ENCODE measurements around the gene LRRC10B.

Gene LRRC10B

GRCh38 chr11:61533039-61533375, 24.5 kb downstream of the LRRC10B start:
- no peak for DNase-seq

- no peak for DNase-seq
These were observed 24.9 kb downstream of the LRRC10B start for GRCh38 chr11:61533401-61533800.

DNA sequence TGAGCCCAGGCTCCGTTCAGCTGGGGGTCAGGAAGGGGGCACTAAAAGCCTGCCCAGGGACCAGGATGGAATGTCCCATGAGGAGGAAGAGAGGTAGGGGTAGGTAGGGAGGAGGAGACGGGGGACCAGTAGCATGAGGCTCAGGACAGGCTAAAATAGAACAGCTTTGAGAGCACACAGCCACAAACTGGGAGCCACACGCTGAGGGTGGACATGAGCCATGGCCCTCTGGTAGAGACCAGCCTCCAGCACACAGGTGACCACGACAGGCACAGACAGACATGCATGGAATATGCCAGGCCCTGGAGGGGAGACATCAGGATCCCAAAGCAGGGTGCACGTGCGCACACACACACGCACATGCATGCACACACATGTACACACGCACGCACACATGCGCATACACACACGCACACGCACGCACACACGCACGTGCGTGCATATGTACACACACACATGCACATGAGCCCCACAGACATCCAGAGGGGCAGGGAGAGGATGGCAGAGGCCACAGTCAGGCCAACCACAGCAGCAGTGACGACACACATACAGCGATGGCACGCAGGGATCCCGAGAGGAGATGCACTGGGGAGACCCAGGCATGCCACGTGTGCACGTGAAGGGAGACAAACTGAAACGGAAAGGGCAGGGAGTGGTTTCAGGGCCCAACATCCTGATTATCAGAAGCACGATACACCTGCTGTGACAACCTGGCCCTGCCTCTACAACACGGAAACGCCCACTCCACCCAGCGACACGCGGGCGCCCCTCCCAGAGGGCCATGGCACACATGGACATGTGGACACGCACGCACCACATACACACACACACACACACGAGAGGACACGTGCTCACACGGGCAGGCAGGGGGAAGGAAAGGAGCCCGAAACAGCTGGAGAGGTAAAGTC, 25.7 kb downstream of the LRRC10B start:
- no peak for DNase-seq

- no peak for DNase-seq
These were observed 26.6 kb downstream of the LRRC10B start for GRCh38 chr11:61534933-61535839.

GRCh38 chr11:61535998-61536675, 27.6 kb downstream of the LRRC10B start:
- no peak for DNase-seq

DNA sequence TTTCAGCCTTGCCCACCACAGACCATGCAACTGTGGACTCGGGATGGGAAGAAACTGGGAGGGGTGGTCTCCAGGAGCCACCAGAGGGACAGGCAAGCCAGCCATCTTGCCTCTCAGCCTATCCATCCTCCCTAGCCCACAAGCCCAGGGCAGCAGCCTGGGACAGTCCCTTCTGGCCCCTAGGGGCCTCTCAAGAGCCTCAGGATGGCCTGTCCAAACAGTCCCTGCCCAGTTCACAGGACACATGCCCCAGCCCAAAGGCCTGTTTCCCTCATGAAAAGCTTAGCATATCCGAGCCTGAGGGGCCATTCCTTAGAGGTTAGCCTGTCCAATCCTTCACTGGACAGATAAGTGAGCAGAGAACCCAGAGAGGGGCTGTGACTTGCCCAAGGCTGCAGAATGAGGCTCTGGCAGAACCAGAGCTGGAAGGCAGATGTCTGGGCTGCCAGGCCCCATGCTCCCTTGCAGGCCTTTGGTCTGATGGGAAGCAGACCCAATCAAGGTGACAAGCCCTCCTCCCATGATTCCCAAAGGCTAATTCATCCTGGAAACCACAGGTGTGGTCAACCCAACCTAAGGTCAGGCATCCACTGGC, 28.2 kb downstream of the LRRC10B start:
- no peak for DNase-seq

DNA sequence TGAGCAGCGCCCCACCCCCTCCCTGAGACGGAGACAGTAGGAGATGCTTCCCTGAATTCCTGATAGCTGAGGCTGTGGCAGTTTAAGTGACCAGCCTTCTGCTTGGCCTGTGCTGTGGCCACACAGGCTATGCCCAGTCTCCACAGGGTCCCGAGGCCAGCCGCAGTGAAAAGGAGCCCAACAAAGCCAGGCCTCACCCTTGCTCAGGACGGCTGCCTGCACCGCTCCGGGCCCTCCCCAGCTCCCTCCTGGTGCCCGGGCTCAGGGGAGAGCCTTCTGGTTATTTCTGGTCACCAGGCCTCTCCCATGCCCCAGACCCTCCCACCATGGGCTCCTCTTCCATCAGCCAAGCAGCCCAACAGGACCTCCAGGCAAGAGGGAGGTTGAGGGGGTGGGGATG, 28.8 kb downstream of the LRRC10B start:
- no peak for DNase-seq

- no peak for DNase-seq
These were observed 30.1 kb downstream of the LRRC10B start for GRCh38 chr11:61538636-61538961.

DNA sequence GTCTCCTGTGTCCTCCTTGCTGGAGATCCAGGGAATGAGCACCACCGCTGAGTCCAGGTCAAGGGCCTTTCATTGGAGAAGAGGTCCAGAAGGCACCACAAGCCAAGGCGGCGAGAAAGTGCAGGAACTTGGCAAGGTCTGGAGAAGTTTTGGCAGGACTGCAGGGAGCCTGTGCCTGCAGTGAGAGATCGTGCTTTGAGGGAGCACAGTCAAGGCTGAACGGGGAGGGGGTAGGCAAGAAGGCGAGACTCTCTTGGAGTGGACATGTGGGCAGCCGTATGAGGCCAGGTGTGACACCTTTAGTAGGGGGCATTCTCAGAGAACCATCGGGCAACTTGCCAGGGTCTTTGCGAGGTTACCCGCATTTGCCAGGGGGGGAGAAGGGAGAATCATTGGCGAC, 30.5 kb downstream of the LRRC10B start:
- DNase-seq = no peak

DNA sequence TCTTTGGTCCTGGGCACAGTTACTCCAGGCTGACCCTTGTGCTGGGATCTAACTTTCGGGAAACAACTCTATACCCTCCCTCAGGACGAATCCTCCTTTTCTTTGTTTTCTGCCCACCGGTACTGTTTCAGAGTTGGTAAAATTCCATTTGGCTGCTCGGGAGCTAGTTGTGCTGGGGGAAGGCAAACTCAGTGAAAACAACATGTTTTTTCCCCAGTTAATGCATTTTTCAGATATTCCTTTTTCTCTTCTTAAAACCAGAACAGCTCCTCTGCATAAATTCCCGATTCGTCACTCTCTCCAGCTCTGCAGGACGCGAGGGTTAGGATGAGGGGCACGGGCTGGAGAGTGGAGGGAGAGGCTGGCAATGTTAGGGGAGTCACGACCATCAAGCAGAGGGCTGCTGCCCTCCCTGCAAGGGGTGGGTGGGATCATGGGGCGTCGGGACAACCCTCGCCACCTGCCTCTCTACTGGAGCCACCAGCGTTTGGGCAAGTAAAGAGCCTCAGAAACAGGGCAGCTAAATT, 31.3 kb downstream of the LRRC10B start:
- no peak for DNase-seq

- DNase-seq = no peak
These were observed 32.0 kb downstream of the LRRC10B start for GRCh38 chr11:61540528-61540927.

DNA sequence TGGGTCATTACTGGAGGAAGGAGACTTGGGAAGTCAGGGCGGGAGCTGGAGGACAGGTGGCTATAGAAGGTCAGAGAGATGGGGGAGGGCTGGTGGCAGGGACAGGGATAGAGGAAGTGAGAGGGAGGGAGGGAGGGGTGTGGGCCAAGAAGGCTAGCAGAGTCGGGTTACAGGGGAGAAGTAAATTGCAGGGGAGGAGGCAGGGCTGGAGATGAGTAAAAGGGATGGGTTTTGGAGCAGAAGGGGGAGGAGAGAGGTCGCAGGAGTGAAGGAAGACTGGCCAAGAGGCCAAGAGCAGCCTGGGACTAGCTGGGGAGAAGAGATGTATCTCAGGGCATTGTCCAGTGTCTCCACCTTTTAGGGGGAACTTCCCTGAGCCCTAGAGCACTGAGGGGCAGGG, 33.0 kb downstream of the LRRC10B start:
- DNase-seq = no peak

- no peak for DNase-seq
These were observed 33.5 kb downstream of the LRRC10B start for GRCh38 chr11:61542024-61542461.

DNA sequence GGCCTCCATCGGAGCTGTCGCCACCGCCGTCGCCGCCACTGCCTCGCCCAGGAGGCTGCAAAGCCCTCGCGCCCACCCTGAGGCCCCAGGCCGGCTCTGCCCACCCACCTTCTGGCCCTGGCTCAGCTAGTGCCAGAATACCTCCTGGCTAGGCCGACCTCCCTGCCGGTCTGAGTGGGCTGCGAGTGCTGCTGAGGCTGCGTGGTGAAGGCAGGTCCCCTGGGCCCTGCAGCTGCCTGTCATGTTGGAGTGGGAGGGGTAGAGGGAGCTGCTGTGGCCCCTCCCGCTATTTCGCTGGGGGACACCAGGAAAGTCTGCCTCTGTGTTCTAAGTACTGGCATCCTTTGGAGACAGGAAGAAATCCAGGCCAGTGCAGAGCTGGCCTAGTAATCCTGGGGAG, 34.2 kb downstream of the LRRC10B start:
- DNase-seq = no peak

GRCh38 chr11:61543606-61544306, 35.2 kb downstream of the LRRC10B start:
- no peak for DNase-seq

DNA sequence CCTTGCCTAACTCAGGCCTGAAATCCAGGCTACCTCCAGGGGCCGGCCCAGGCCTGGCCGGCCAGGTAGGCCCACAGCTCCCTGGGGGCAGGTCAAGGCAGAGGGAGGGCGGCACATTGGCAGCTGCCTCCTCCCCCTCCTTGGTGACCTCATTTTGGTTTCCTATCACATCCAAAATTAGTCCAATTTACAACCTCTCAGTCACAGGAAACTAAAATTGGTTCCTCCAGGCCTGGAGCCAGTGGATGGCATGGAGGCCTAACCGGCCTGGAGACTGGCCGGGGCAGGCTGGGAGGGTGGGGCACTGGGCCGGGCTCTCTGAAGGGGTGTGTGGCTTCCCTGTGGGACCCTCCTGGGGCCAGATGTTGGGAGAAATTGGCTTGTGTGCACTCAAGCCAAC, 35.9 kb downstream of the LRRC10B start:
- DNase-seq = no peak

- DNase-seq = no peak
These were observed 36.8 kb downstream of the LRRC10B start for GRCh38 chr11:61545341-61545740.

- DNase-seq = no peak
These were observed 37.4 kb downstream of the LRRC10B start for GRCh38 chr11:61545921-61546320.

GRCh38 chr11:61546663-61547062, 38.1 kb downstream of the LRRC10B start:
- no peak for DNase-seq

DNA sequence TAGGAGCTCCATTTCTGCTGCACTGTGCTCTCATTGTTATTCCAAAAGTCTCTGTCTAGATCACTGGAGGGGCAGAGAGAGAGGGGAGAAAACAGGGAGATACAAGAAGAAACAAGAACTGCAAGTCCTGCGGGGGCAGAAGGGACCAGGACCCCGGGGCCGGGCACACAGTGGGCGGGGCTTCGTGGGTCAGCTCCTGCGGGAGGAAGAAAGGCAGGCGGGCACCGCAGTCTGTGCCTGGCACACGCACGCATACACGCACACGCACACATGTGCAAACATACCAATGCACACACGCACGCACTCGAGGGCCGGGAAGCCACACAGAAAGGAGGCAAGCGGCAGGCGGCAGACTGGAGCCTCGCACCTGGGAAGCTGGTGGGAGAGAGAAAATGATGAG, 38.7 kb downstream of the LRRC10B start:
- no peak for DNase-seq

DNA sequence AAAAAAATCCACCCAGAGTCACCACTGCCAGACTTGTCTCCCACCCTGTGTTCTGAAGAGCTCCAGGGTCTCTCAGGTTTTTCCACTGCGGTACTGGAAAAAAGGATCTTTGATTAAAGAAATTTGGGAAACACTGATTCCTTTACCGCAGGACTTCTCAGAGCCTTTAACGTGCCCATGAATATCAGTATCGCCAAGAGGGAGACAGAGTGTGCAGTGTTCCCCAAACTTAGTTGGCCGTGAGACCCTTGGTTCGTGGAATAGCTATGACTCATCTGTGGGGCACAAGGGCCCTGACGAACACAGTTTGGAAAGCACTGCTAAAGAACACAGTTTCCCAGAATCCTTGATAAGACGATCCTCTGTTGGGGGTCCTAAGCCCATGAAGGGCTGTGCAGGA, 40.6 kb downstream of the LRRC10B start:
- DNase-seq = no peak
